T-cell (primary cell): ENCODE results near the gene ACTL6A. TPM values are rescaled to one million over a fixed set of nuclear protein-coding genes. Genes with fewer than 3 reads are reported as not detected.

ENCODE experiments used
- ATAC-seq, 4 experiments: fragments of 200-7000 bp in 3 of 4; fragments of 150-1000 bp in 1 of 4; cut with Tn5 transposase; replicated peaks in 1 of 4; 1 replicate in 3 of 4; 2 replicates in 1 of 4; pipeline ENCODE4 v1.10.0; 2021; ENCODE audit warnings: moderate library complexity in 3 of 4, mild to moderate bottlenecking in 2 of 4, moderate number of reproducible peaks in 1 of 4
- CTCF ChIA-PET, 2 donors: fragments of 300-600 bp; sonication (Branson Sonifier 250); formaldehyde crosslinking; loops; one replicate each; lab custom pipeline; 2022; ENCODE audit warnings: antibody characterized with exemption in 2 of 2; lab: Charles Lee
- POLR2A ChIA-PET, 2 donors: fragments of 300-600 bp; sonication (Branson Sonifier 250); formaldehyde crosslinking; loops; one replicate each; lab custom pipeline; 2022; ENCODE audit warnings: antibody characterized with exemption in 2 of 2; lab: Charles Lee
- DNase-seq, 35 experiments: peaks; one replicate each; pipeline versions ENCODE4 v3.0.0 to v3.0.0-alpha.2; 2013 to 2023
- H3K27ac ChIP-seq: one replicate; pipeline ENCODE4 v1.5.1; 2013; ENCODE audit warnings: low read length
- H3K27me3 ChIP-seq, 2 experiments: replicated peaks in 1 of 2; 1 replicate in 1 of 2; 2 replicates in 1 of 2; pipeline versions ENCODE4 v1.6.1 to v1.7.0; 2013; ENCODE audit warnings: low read length in 1 of 2, mixed read lengths in 1 of 2; ENCODE audit not compliant: control insufficient read depth in 2 of 2, insufficient read depth in 2 of 2; ENCODE audit errors: extremely low read depth in 1 of 2
- H3K36me3 ChIP-seq, 2 donors: 1 replicate in 1 of 2; 2 replicates in 1 of 2; pipeline versions ENCODE4 v1.6.1 to v1.7.0; 2013; ENCODE audit warnings: low read length in 1 of 2; ENCODE audit not compliant: control insufficient read depth in 2 of 2, insufficient read depth in 1 of 2; ENCODE audit errors: extremely low read depth in 1 of 2
- H3K4me1 ChIP-seq, 2 experiments: 1 replicate in 1 of 2; 2 replicates in 1 of 2; pipeline versions ENCODE4 v1.6.1 to v1.7.0; 2013; ENCODE audit warnings: low read length in 2 of 2, mixed read lengths in 1 of 2; ENCODE audit not compliant: insufficient read depth in 2 of 2, control insufficient read depth in 1 of 2; ENCODE audit errors: extremely low read depth in 1 of 2
- H3K4me3 ChIP-seq, 2 donors: 1 replicate in 1 of 2; 2 replicates in 1 of 2; pipeline versions ENCODE4 v1.5.1 to v1.7.0; 2013; ENCODE audit warnings: mild to moderate bottlenecking in 2 of 2, low read length in 1 of 2, moderate library complexity in 1 of 2; ENCODE audit not compliant: control insufficient read depth in 1 of 2; ENCODE audit errors: extremely low read depth in 1 of 2
- H3K9me3 ChIP-seq: 2 replicates; pipeline ENCODE4 v1.7.0; 2013
- H3K27ac Mint-ChIP-seq, 2 donors: one replicate each; pipeline ENCODE4 v1.8.0; 2020 to 2021; ENCODE audit warnings: mild to moderate bottlenecking in 2 of 2, mixed read lengths in 2 of 2
- H3K27me3 Mint-ChIP-seq, 2 donors: one replicate each; pipeline ENCODE4 v1.8.0; 2021 to 2022; ENCODE audit warnings: mixed read lengths in 2 of 2
- H3K36me3 Mint-ChIP-seq: one replicate; pipeline ENCODE4 v1.8.0; 2021; ENCODE audit warnings: mixed read lengths
- H3K4me1 Mint-ChIP-seq, 3 donors: one replicate each; pipeline ENCODE4 v1.8.0; 2020 to 2022; ENCODE audit warnings: mixed read lengths in 3 of 3, mild to moderate bottlenecking in 1 of 3
- H3K4me3 Mint-ChIP-seq, 3 donors: one replicate each; pipeline ENCODE4 v1.8.0; 2020 to 2022; ENCODE audit warnings: mild to moderate bottlenecking in 3 of 3, mixed read lengths in 3 of 3, moderate library complexity in 3 of 3
- H3K9me3 Mint-ChIP-seq, 3 donors: one replicate each; pipeline ENCODE4 v1.8.0; 2020 to 2022; ENCODE audit warnings: mixed read lengths in 3 of 3
- WGBS: methylation state at CpG from one replicate; pipeline ENCODE4 v1.1.5; 2013; ENCODE audit warnings: missing lambda C conversion rate; ENCODE audit not compliant: insufficient coverage; 5-methylcytosine and 5-hydroxymethylcytosine counted together
- total RNA-seq, 35 experiments: library from RNA in 6 of 35; stranded (reverse) in 6 of 35; fragments of 120-200 nt in 1 of 35; gene quantifications; one replicate each; pipeline versions ENCODE4 v1.2.1 to v1.2.4 and lab custom pipeline; 2013 to 2026

ACTL6A gene
- total RNA-seq, 5 donors from 2014 or later (not counting 1 experiment from before 2014, with no cell fraction given) = 27.4 to 62.7 (median 59.2) TPM

DNA sequence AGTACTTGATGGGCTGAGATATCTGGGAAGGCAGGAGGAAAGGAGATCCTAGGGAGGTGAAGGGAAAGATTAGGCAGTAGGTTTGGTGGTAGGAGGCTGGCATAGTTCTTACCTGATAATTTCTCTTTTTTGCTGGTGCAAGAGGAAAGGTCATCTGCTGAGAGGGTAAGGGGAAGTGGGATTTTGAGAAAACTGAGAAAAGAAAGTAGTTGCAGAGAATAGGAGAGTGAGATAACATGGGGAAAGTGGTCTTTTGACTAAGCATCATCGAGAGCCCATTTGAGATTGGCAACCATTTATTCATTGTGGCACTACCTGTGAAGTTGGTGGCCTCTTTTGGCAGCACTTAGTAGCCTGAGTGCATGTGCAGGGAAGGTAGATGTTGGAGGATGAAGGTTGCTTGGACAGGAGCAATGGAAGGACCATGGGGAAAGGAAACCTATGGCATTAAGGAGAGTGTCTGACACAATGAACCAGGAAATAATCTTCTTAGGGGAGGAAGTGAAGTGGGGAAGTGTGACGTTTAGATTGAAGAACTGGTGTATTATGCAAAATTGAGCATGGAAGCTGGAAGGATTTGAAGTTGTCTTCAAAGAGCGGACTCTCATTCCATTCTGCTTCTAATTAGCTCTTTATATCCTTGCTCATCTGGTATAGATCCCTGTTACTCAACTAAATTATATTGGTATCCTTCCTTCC, 68.2 kb downstream of the ACTL6A start:
- Mint-ChIP-seq H3K27me3 (no peaks in the 10 kb centered on the region), H3K9me3 (no peaks in the 10 kb centered on the region)

More for the DNA sequence above, 68.2 kb downstream of the ACTL6A start:
- Histone ChIP-seq H3K36me3 (no peaks in the 10 kb centered on the region), H3K4me3 (no peak overlapping the region), H3K4me1 (no peaks in the 10 kb centered on the region), H3K27me3 (no peaks in the 10 kb centered on the region), H3K9me3 (no peaks in the 10 kb centered on the region), H3K27ac (no peak overlapping the region)
- ATAC-seq (no peak), DNase-seq (no peak)
- Mint-ChIP-seq H3K4me1 (no peaks in the 10 kb centered on the region), H3K4me3 (no peak overlapping the region), H3K27ac (no peak overlapping the region), H3K36me3 (peaks cover 8% of the 10 kb centered on the region)
- ChIA-PET POLR2A (interaction anchor here in 1 of 2 donors (0.7 kb wide), 1 partner anchor 35 kb away, joined by 3 read pairs; no protein-coding TSS in a partner anchor), CTCF (interaction anchor here in 1 of 2 donors (0.7 kb wide), 1 partner anchor 282 kb away, joined by 4 read pairs; no protein-coding TSS in a partner anchor)
- WGBS = 83% methylated on average over 1 of the region's 3 CpGs

Other genes starting within 250 kb of the ACTL6A start
- gene ZNF639, start 239.9 kb upstream of the ACTL6A start, total RNA-seq = 10 to 100 TPM; 35.1 to 74.9 (median 36.5) TPM
- gene MFN1, start 215.2 kb upstream of the ACTL6A start, total RNA-seq = 10 to 100 TPM; 38.8 to 44.4 (median 40.7) TPM
- gene GNB4, start 111.5 kb upstream of the ACTL6A start, total RNA-seq = 1 to 10 TPM in 2 of 5 donors, under 1 TPM in 3; 0.26 to 2.7 (median 0.73) TPM
- 10 to 100 TPM; 16.2 to 22.7 (median 19.7) TPM for gene MRPL47, start 41.7 kb downstream of the ACTL6A start, total RNA-seq
- gene NDUFB5, start 41.9 kb downstream of the ACTL6A start, total RNA-seq = 10 to 100 TPM; 25.6 to 56.1 (median 49.7) TPM
- 1 to 10 TPM; 6.2 to 7.9 (median 7.0) TPM for gene USP13, start 90.1 kb downstream of the ACTL6A start, total RNA-seq